HG02852 (cell line): Measurements from ENCODE around the gene ARHGAP8.
"Not testable (repeated sequence)": the region's sequence is repeated elsewhere in the genome, so short reads cannot be mapped to it uniquely, and the experiment has no call there.

Source experiments
- ATAC-seq: cut with Tn5 transposase; IDR thresholded peaks from one replicate; pipeline ENCODE4 v1.9.1; 2021; ENCODE audit warnings: mild to moderate bottlenecking, moderate library complexity; ENCODE audit not compliant: unreplicated experiment

Gene ARHGAP8

GRCh38 chr22:44848791-44849420 is 96.5 kb downstream of the ARHGAP8 start:
- ATAC-seq: no peak

GRCh38 chr22:44850946-44851345 is 98.6 kb downstream of the ARHGAP8 start:
- ATAC-seq: no peak

GRCh38 chr22:44854641-44855040 is 102.3 kb downstream of the ARHGAP8 start:
- not testable (repeated sequence) for ATAC-seq

- ATAC-seq: no peak
Observed at GRCh38 chr22:44855855-44856254, 103.5 kb downstream of the ARHGAP8 start.

- not testable (repeated sequence) for ATAC-seq
Observed at GRCh38 chr22:44858819-44859218, 106.4 kb downstream of the ARHGAP8 start.

- no peak for ATAC-seq
Observed at GRCh38 chr22:44859641-44860040, 107.3 kb downstream of the ARHGAP8 start.

- no peak for ATAC-seq
Observed at GRCh38 chr22:44860311-44860710, 107.9 kb downstream of the ARHGAP8 start.

GRCh38 chr22:44861245-44861644 is 108.9 kb downstream of the ARHGAP8 start:
- no peak for ATAC-seq

- no peak for ATAC-seq
Observed at GRCh38 chr22:44862281-44862680, 109.9 kb downstream of the ARHGAP8 start.

GRCh38 chr22:44862981-44863860 is 110.8 kb downstream of the ARHGAP8 start:
- no peak for ATAC-seq

- ATAC-seq: no peak
Observed at GRCh38 chr22:44865193-44866057, 113.0 kb downstream of the ARHGAP8 start.

GRCh38 chr22:44869196-44869595 is 116.8 kb downstream of the ARHGAP8 start:
- ATAC-seq: no peak

- ATAC-seq: no peak
Observed at GRCh38 chr22:44870021-44870420, 117.6 kb downstream of the ARHGAP8 start.

GRCh38 chr22:44871782-44872181 is 119.4 kb downstream of the ARHGAP8 start:
- no peak for ATAC-seq

- ATAC-seq: no peak
Observed at GRCh38 chr22:44876921-44877320, 124.5 kb downstream of the ARHGAP8 start.

- no peak for ATAC-seq
Observed at GRCh38 chr22:44878483-44879300, 126.3 kb downstream of the ARHGAP8 start.

GRCh38 chr22:44879301-44879680 is 126.9 kb downstream of the ARHGAP8 start:
- no peak for ATAC-seq

- ATAC-seq: no peak
Observed at GRCh38 chr22:44880610-44881290, 128.4 kb downstream of the ARHGAP8 start.

GRCh38 chr22:44881624-44882023 is 129.2 kb downstream of the ARHGAP8 start:
- no peak for ATAC-seq
